Stimulated activated naive CD8-positive, alpha-beta T cell treated with anti-CD3 and anti-CD28 coated beads, Interleukin-15, Interleukin-2, amounts not matched to agents 100 ng/mL and 50 ng/mL, for 24 hours (primary cell): ENCODE data around the gene PGAP2.
"Not testable (repeated sequence)": the region's sequence is repeated elsewhere in the genome, so short reads cannot be mapped to it uniquely, and the experiment has no call there.

Experiments used
- H3K27ac Mint-ChIP-seq: one replicate; pipeline ENCODE4 v1.8.0; 2021; ENCODE audit warnings: mild to moderate bottlenecking, mixed read lengths
- H3K27me3 Mint-ChIP-seq: one replicate; pipeline ENCODE4 v1.8.0; 2021; ENCODE audit warnings: mixed read lengths
- H3K36me3 Mint-ChIP-seq: one replicate; pipeline ENCODE4 v1.8.0; 2021; ENCODE audit warnings: low read depth, mixed read lengths
- H3K4me1 Mint-ChIP-seq: one replicate; pipeline ENCODE4 v1.8.0; 2021; ENCODE audit warnings: low read depth, mixed read lengths
- H3K4me3 Mint-ChIP-seq: one replicate; pipeline ENCODE4 v1.8.0; 2021; ENCODE audit warnings: mild to moderate bottlenecking, mixed read lengths
- H3K9me3 Mint-ChIP-seq: one replicate; pipeline ENCODE4 v1.8.0; 2021; ENCODE audit warnings: mixed read lengths

The PGAP2 gene

GRCh38 chr11:3796801-3797328 lies 11.5 kb upstream of the PGAP2 start:
- Mint-ChIP-seq H3K36me3 (peaks cover 42% of the 10 kb centered on the region), H3K9me3 (no peaks in the 10 kb centered on the region), H3K4me1 (peaks cover 54% of the 10 kb centered on the region), H3K4me3 (peak overlapping the region; percentile 89), H3K27ac (peak overlapping the region; percentile 100), H3K27me3 (no peaks in the 10 kb centered on the region)

DNA sequence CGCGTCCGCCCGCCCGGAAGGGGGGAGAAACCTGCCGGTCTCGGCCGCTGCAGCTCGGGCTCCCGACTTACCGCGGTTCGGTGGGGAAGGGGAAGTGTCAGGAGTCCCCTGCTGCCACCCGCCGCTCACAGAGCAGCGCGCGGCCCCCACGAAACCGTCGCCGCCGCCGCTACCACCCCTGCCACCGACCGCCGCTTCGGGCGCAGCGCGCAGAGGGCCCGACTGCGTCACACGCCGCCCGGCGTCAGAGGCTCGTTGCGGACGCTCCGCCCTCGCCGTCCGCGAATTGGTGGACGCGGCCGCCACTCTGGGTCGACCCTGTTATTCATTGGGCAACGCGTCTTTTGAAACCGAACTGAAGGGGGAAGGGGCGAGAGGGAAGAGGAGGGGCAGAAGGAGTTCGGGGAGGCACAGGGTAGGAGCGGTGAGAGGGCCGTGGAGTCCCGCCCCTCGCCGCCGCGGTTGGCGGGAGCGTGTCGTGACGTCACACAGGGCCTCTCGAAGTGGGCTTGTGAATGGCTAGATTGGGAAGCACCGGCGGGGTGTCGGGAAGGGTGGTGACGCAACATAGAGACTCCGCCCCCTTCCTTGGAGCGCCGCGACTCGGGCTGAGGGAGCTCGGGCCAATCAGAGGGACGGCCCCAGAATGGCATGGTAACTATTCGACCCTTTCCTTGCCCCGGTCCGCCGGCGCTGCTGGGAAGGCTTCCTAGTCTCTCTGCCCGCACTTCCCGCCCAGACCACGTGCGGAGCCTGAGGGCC lies 10.8 kb upstream of the PGAP2 start, which contains the start of gene NUP98:
Gene NUP98 (minus strand): TSS at position 226 of the 762 bp plus-strand sequence. CDS start 15,437 bp downstream, outside the sequence.
- H3K27ac Mint-ChIP-seq, result peak within 1 kb of the TSS; percentile 100
- peaks cover 38% of the 10 kb centered on the region for H3K36me3 Mint-ChIP-seq
- peaks cover 50% of the 10 kb centered on the region for H3K4me1 Mint-ChIP-seq
- H3K9me3 Mint-ChIP-seq, result no peaks in the 10 kb centered on the region
- H3K4me3 Mint-ChIP-seq, result peak within 1 kb of the TSS; percentile 89
- no peaks in the 10 kb centered on the region for H3K27me3 Mint-ChIP-seq

- Mint-ChIP-seq H3K9me3 (no peaks in the 10 kb centered on the region), H3K4me3 (peak overlapping the region; percentile 89), H3K27ac (peak overlapping the region; percentile 100)
These were observed 9.2 kb upstream of the PGAP2 start for GRCh38 chr11:3799143-3799542.

GRCh38 chr11:3799873-3800272 lies 8.5 kb upstream of the PGAP2 start:
- no peaks in the 10 kb centered on the region for H3K9me3 Mint-ChIP-seq
- H3K4me3 Mint-ChIP-seq, result no peak overlapping the region
- peaks cover 36% of the 10 kb centered on the region for H3K4me1 Mint-ChIP-seq
- no peaks in the 10 kb centered on the region for H3K27me3 Mint-ChIP-seq
- peaks cover 19% of the 10 kb centered on the region for H3K36me3 Mint-ChIP-seq
- H3K27ac Mint-ChIP-seq, result no peak overlapping the region

More at GRCh38 chr11:3799143-3799542, 9.2 kb upstream of the PGAP2 start:
- Mint-ChIP-seq H3K36me3 (peaks cover 26% of the 10 kb centered on the region), H3K27me3 (no peaks in the 10 kb centered on the region), H3K4me1 (peaks cover 42% of the 10 kb centered on the region)

GRCh38 chr11:3802011-3802790 lies 6.2 kb upstream of the PGAP2 start:
- Mint-ChIP-seq H3K27me3 (no peaks in the 10 kb centered on the region), H3K9me3 (no peaks in the 10 kb centered on the region), H3K4me1 (peaks cover 19% of the 10 kb centered on the region), H3K27ac (no peak overlapping the region), H3K4me3 (no peak overlapping the region), H3K36me3 (no peaks in the 10 kb centered on the region)

- H3K4me3 Mint-ChIP-seq, result no peak overlapping the region
- H3K9me3 Mint-ChIP-seq, result no peaks in the 10 kb centered on the region
- peaks cover 14% of the 10 kb centered on the region for H3K4me1 Mint-ChIP-seq
- no peak overlapping the region for H3K27ac Mint-ChIP-seq
- no peaks in the 10 kb centered on the region for H3K27me3 Mint-ChIP-seq
- H3K36me3 Mint-ChIP-seq, result no peaks in the 10 kb centered on the region
These were observed 4.4 kb upstream of the PGAP2 start for GRCh38 chr11:3803726-3804495.

GRCh38 chr11:3808861-3809623 lies 682 bp downstream of the PGAP2 start:
- Mint-ChIP-seq H3K27ac (peak overlapping the region; percentile 14), H3K36me3 (peaks cover 12% of the 10 kb centered on the region), H3K27me3 (no peaks in the 10 kb centered on the region), H3K4me1 (peaks cover 19% of the 10 kb centered on the region), H3K4me3 (peak overlapping the region; percentile 97), H3K9me3 (no peaks in the 10 kb centered on the region)

DNA sequence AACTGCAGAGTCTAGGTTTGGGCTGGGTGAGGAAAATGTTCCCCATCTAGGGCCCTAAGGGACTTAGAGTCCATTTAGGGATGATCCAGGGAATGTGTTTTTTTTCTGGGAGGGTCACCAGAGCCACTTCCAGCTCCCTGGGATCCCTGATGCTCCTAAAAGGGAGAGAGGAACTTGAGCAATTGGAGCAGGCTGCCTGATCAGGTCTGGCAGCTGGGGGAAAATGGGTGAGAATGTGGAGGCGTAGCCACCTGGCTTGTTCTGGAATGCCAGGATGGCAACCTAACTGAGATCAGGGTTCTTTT lies 1.2 kb downstream of the PGAP2 start:
- peaks cover 12% of the 10 kb centered on the region for H3K36me3 Mint-ChIP-seq
- H3K4me3 Mint-ChIP-seq, result no peak overlapping the region
- H3K27ac Mint-ChIP-seq, result no peak overlapping the region
- H3K4me1 Mint-ChIP-seq, result peaks cover 17% of the 10 kb centered on the region
- H3K9me3 Mint-ChIP-seq, result no peaks in the 10 kb centered on the region
- no peaks in the 10 kb centered on the region for H3K27me3 Mint-ChIP-seq

- no peaks in the 10 kb centered on the region for H3K27me3 Mint-ChIP-seq
- no peak overlapping the region for H3K27ac Mint-ChIP-seq
- H3K36me3 Mint-ChIP-seq, result peaks cover 12% of the 10 kb centered on the region
- no peaks in the 10 kb centered on the region for H3K9me3 Mint-ChIP-seq
- H3K4me3 Mint-ChIP-seq, result no peak overlapping the region
- peaks cover 17% of the 10 kb centered on the region for H3K4me1 Mint-ChIP-seq
These were observed 2.1 kb downstream of the PGAP2 start for GRCh38 chr11:3810446-3810845.

GRCh38 chr11:3810951-3811350 lies 2.6 kb downstream of the PGAP2 start:
- Mint-ChIP-seq H3K36me3 (peaks cover 12% of the 10 kb centered on the region), H3K4me3 (no peak overlapping the region), H3K4me1 (peaks cover 17% of the 10 kb centered on the region), H3K9me3 (no peaks in the 10 kb centered on the region), H3K27ac (no peak overlapping the region), H3K27me3 (no peaks in the 10 kb centered on the region)

DNA sequence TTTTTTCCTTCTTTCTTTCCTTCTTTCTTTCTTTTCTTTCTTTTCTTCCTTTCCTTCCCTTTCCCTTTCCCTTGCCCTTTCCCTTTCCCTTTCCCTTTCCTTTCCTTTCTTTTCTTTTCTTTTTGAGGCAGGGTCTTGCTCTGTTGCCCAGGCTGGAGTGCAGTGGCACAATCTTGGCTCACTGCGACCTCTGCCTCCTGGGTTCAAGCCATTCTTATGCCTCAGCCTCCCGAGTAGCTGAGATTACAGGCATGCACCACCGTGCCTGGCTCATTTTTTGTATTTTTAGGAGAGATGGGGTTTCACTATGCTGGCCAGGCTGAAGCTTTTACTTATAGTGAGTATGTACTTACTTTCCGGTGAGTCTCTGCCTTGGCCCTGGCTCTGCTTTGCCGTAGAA lies 6.5 kb downstream of the PGAP2 start:
- not testable (repeated sequence) for H3K27me3 Mint-ChIP-seq, H3K4me1 Mint-ChIP-seq, H3K4me3 Mint-ChIP-seq, H3K9me3 Mint-ChIP-seq, H3K27ac Mint-ChIP-seq
- peaks cover 15% of the 10 kb centered on the region for H3K36me3 Mint-ChIP-seq

DNA sequence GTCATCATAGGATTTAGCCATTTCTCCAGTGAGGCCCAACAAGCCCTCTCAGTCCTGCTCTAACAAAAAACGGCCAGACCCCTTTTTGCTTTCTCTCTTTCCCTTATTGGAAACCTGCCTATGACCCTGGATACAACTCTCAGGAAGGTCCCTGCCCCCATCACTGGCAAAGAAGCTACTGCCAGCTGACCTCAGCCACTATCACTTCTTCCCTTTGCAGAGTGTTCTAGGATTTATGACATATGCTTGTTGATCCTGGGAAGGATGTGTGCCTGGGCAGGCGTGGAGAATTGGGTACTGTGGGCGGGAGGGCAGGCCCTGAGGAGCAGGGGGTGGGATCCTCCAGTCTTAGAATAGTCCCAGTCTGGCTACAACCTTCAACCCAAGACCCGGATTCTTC lies 7.5 kb downstream of the PGAP2 start:
- H3K9me3 Mint-ChIP-seq, result no peaks in the 10 kb centered on the region
- H3K4me1 Mint-ChIP-seq, result no peaks in the 10 kb centered on the region
- H3K27ac Mint-ChIP-seq, result no peak overlapping the region
- H3K36me3 Mint-ChIP-seq, result peaks cover 13% of the 10 kb centered on the region
- H3K27me3 Mint-ChIP-seq, result no peaks in the 10 kb centered on the region
- no peak overlapping the region for H3K4me3 Mint-ChIP-seq

- Mint-ChIP-seq H3K36me3 (peaks cover 5% of the 10 kb centered on the region), H3K4me3 (no peak overlapping the region), H3K27ac (no peak overlapping the region), H3K4me1 (no peaks in the 10 kb centered on the region), H3K27me3 (no peaks in the 10 kb centered on the region), H3K9me3 (no peaks in the 10 kb centered on the region)
These were observed 8.3 kb downstream of the PGAP2 start for GRCh38 chr11:3816673-3817072.

DNA sequence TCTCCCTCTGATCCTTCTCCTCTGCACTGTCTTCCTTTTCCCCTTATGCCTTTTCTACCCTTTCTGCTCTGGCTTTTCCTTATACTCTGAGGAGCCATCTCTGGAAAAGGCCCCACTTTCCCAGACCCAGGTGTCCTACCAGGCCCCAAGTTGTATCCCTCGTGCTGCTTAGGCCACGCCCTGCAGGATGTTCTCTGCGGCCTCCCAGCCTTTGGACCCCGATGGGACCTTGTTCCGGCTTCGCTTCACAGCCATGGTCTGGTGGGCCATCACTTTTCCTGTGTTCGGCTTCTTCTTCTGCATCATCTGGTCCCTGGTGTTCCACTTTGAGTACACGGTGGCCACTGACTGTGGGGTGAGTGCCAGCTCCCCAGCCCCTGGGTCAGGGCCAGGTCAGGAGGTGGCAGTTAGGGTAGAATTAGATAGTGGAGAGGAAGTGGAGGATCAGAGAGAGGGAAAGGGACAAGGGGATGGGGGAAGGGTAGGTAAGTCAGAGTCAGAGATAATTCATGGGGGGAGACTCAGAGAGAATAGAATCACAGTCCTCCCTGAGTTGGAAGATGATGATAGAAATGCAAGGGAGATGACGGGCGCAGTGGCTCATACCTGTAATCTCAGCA lies 8.9 kb downstream of the PGAP2 start:
- H3K27ac Mint-ChIP-seq, result no peak overlapping the region
- no peaks in the 10 kb centered on the region for H3K4me1 Mint-ChIP-seq
- H3K9me3 Mint-ChIP-seq, result no peaks in the 10 kb centered on the region
- no peak overlapping the region for H3K4me3 Mint-ChIP-seq
- H3K27me3 Mint-ChIP-seq, result no peaks in the 10 kb centered on the region
- H3K36me3 Mint-ChIP-seq, result peaks cover 4% of the 10 kb centered on the region
